Endothelial cell of umbilical vein (primary cell): Measurements from ENCODE around the gene THBS4.

Source experiments
- CTCF ChIP-seq, 2 donors: IDR thresholded peaks; 1 replicate in 1 of 2; 2 replicates in 1 of 2; pipeline ENCODE4 v1.5.1; 2011; ENCODE audit warnings: low read length in 2 of 2, mild to moderate bottlenecking in 2 of 2, moderate library complexity in 2 of 2, control low read depth in 1 of 2, inconsistent platforms in 1 of 2, low read depth in 1 of 2; ENCODE audit not compliant: insufficient read depth in 1 of 2; ENCODE audit errors: extremely low read depth in 1 of 2
- EZH2 ChIP-seq: IDR thresholded peaks from 2 replicates; pipeline ENCODE4 v1.6.1; 2012; ENCODE audit warnings: borderline replicate concordance, low read depth, mild to moderate bottlenecking, moderate library complexity, low read length, inconsistent platforms; ENCODE audit not compliant: severe bottlenecking
- FOS ChIP-seq: IDR thresholded peaks from 2 replicates; pipeline ENCODE4 v1.6.1; 2011; ENCODE audit warnings: mild to moderate bottlenecking, low read length, moderate library complexity, borderline replicate concordance; ENCODE audit not compliant: insufficient read depth
- JUN ChIP-seq: IDR thresholded peaks from 2 replicates; pipeline ENCODE4 v1.6.1; 2011; ENCODE audit warnings: borderline replicate concordance, low read depth; ENCODE audit not compliant: insufficient read length, insufficient read depth
- MYC ChIP-seq: IDR thresholded peaks from one replicate; pipeline ENCODE4 v1.6.1; 2011; ENCODE audit warnings: mild to moderate bottlenecking, low read depth, low read length
- POLR2A ChIP-seq: IDR thresholded peaks from 2 replicates; pipeline ENCODE4 v1.6.1; 2012; ENCODE audit warnings: low read depth, mild to moderate bottlenecking, control low read depth, low read length
- POLR2AphosphoS5 ChIP-seq: IDR thresholded peaks from 2 replicates; pipeline ENCODE4 v1.6.1; 2012; ENCODE audit warnings: low read depth, mild to moderate bottlenecking, control low read depth, low read length, moderate library complexity; ENCODE audit not compliant: insufficient read depth

- TF ChIP-seq CTCF (IDR thresholded peaks at IDR 0.05; ENCODE audit: extremely low read depth in 1 of 2, insufficient read depth in 1 of 2, low read depth in 1 of 2, low read length in 2 of 2): no peak
- no peak for TF ChIP-seq POLR2AphosphoS5
- TF ChIP-seq EZH2: no peak
- TF ChIP-seq POLR2A: no peak
- no peak for TF ChIP-seq FOS
- TF ChIP-seq MYC: no peak
- no peak for TF ChIP-seq JUN
Observed at GRCh38 chr5:80067531-80068245, 32.5 kb downstream of the THBS4 start.
